ENCODE measurements around the gene KLF9.

KLF9 gene

DNA sequence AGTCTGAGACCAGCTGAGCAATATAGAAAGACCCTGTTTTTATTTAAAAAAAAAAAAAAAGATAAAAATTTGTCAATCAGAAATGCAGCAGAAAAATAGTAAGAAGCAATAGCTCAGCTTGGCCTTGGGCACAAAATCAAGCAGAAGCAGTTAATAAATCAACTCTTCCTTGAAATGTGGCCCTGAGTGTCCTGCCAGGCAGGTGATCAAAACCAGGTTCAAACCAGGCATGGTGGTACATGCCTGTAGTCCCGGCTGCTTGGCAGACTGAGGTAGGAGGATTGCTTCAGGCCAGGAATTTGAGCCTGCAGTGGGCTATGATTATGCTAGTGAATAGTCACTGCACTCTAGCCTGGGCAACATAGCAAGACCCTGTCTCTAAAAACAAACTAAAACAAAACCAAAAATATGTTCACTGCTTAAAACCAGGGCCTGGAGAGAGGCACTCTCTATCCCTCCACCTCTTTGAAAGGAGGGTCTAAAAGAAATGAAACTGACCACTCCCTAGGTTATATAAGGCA is 27.9 kb upstream of the KLF9 start:
- Histone ChIP-seq H3K4me3 (ENCODE audit: low read depth in 1 of 2, low read length in 2 of 2) (no peak overlapping the region), H3K36me3 (ENCODE audit: control insufficient read depth in 1 of 2, insufficient read depth in 2 of 2, low read length in 2 of 2) (no peaks in the 10 kb centered on the region), H3K4me1 (ENCODE audit: control insufficient read depth in 1 of 2, insufficient read depth in 2 of 2, low read length in 2 of 2) (peaks cover 0 to 3% of the 10 kb centered on the region in 2 donors), H3K9me3 (ENCODE audit: control insufficient read depth in 1 of 2, low read length in 2 of 2) (no peaks in the 10 kb centered on the region), H3K27ac (ENCODE audit: low read length) (no peak overlapping the region), H3K27me3 (ENCODE audit: low read depth, low read length) (no peaks in the 10 kb centered on the region)

DNA sequence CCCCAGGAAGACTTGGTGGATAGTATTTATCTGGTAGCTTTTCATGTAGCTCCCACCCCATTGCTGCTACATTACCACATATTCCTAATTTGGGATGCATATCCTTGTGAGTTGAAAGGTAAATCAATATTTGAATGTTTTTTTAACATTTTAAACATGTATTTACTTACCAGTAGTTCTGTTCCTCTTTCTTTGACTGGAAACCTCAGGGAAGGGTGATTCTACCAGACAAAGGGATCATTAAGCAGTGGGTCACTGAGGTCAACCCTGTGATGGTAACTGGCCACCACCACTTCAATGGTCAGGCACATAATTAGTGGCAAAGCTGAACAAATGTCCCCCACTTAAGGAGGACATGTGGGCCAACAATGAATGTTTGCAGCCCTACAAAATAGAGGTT is 27.2 kb upstream of the KLF9 start:
- H3K36me3 ChIP-seq (ENCODE audit: control insufficient read depth in 1 of 2, insufficient read depth in 2 of 2, low read length in 2 of 2) = no peaks in the 10 kb centered on the region
- no peak overlapping the region for H3K27ac ChIP-seq (ENCODE audit: low read length)
- H3K9me3 ChIP-seq (ENCODE audit: control insufficient read depth in 1 of 2, low read length in 2 of 2) = no peaks in the 10 kb centered on the region
- H3K4me1 ChIP-seq (ENCODE audit: control insufficient read depth in 1 of 2, insufficient read depth in 2 of 2, low read length in 2 of 2) = peaks cover 0 to 3% of the 10 kb centered on the region in 2 donors
- H3K4me3 ChIP-seq (ENCODE audit: low read depth in 1 of 2, low read length in 2 of 2) = no peak overlapping the region
- H3K27me3 ChIP-seq (ENCODE audit: low read depth, low read length) = no peaks in the 10 kb centered on the region

DNA sequence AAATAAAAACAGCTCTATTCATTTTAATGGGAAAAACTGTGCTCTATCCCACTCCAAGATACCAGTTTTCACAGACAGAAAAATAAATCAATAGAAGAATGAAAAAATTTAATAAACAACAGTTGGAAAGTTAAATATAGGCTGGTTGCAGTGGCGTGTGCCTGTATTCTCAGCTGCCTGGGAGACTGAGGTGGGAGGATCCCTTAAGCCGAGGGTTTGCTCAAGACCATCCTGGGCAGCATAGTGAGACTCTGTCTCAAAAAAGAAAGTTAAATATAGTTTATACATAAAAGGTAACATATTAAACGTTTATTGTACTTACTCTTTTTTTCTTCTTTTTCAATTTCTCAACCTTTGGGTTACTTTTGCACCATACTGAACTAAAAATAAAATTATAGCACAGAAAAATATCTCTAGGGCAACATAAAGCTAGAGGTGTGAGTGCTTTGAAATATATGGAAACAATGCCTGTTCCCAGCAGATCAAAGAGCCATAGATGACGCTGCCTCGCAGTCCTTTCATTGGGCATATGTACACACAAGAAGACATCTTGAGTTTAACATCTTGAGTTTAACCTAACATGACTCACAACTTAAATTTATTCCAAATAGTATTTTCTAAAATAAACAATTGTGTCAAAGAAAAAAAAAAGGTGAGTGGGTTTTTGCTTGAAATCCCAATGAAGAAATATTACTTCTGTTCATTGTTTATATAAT is 25.7 kb upstream of the KLF9 start:
- Histone ChIP-seq H3K4me3 (ENCODE audit: low read depth in 1 of 2, low read length in 2 of 2) (no peak overlapping the region), H3K27me3 (ENCODE audit: low read depth, low read length) (no peaks in the 10 kb centered on the region), H3K4me1 (ENCODE audit: control insufficient read depth in 1 of 2, insufficient read depth in 2 of 2, low read length in 2 of 2) (peaks cover 0 to 3% of the 10 kb centered on the region in 2 donors), H3K9me3 (ENCODE audit: control insufficient read depth in 1 of 2, low read length in 2 of 2) (no peaks in the 10 kb centered on the region), H3K36me3 (ENCODE audit: control insufficient read depth in 1 of 2, insufficient read depth in 2 of 2, low read length in 2 of 2) (no peaks in the 10 kb centered on the region), H3K27ac (ENCODE audit: low read length) (no peak overlapping the region)

DNA sequence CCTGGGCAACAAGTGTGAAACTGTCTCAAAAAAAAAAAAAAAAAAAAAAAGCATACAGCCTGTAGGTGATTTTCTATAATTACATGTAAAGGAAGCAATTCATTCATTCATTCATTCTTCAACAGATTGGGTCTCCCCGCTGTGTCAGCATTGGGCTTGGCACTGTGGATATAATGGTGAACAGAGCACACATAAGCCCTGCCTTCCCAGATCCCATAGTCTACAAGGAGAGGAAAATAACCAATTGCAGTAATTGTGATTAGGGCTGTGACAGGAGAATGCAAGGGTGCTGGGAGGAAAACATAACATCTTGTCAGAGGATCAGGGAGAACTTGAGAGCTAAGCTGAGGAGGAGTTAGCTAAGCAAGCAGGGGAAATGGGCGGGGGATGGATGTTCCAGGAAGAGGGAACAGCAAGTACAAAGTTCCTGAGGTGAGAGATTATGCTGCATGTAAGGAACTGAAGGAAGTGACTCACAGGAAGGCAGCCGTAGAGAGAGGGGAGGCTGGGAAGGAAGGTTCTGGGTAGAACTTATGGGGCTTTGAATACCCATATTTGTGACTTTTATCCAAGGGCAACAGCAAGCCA is 24.0 kb upstream of the KLF9 start:
- Histone ChIP-seq H3K27me3 (ENCODE audit: low read depth, low read length) (no peaks in the 10 kb centered on the region), H3K4me3 (ENCODE audit: low read depth in 1 of 2, low read length in 2 of 2) (no peak overlapping the region), H3K36me3 (ENCODE audit: control insufficient read depth in 1 of 2, insufficient read depth in 2 of 2, low read length in 2 of 2) (no peaks in the 10 kb centered on the region), H3K4me1 (ENCODE audit: control insufficient read depth in 1 of 2, insufficient read depth in 2 of 2, low read length in 2 of 2) (peaks cover 0 to 3% of the 10 kb centered on the region in 2 donors), H3K9me3 (ENCODE audit: control insufficient read depth in 1 of 2, low read length in 2 of 2) (no peaks in the 10 kb centered on the region), H3K27ac (ENCODE audit: low read length) (peak overlapping the region; percentile 54)

DNA sequence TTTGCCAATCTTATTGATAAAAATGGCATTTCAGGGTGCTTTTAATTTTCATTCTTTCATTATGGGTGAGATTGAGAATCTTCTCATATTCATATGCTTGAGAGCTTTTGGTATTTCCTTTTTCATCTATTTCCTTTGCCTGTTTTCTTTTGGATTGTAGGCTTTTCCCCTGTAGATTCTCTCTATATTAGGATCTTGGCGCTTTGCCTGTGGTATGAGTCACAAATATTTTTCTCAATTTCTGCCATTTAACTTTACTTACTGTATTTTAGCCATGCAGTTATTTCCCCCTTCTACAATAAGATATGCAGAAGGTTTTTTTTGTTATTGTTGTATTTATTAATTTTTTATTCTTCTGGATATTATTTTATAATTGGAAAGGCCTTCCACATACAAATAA is 21.5 kb upstream of the KLF9 start:
- no peaks in the 10 kb centered on the region for H3K9me3 ChIP-seq (ENCODE audit: control insufficient read depth in 1 of 2, low read length in 2 of 2)
- no peaks in the 10 kb centered on the region for H3K27me3 ChIP-seq (ENCODE audit: low read depth, low read length)
- no peaks in the 10 kb centered on the region for H3K36me3 ChIP-seq (ENCODE audit: control insufficient read depth in 1 of 2, insufficient read depth in 2 of 2, low read length in 2 of 2)
- H3K4me3 ChIP-seq (ENCODE audit: low read depth in 1 of 2, low read length in 2 of 2) = no peak overlapping the region
- peaks cover 0 to 3% of the 10 kb centered on the region in 2 donors for H3K4me1 ChIP-seq (ENCODE audit: control insufficient read depth in 1 of 2, insufficient read depth in 2 of 2, low read length in 2 of 2)
- no peak overlapping the region for H3K27ac ChIP-seq (ENCODE audit: low read length)

DNA sequence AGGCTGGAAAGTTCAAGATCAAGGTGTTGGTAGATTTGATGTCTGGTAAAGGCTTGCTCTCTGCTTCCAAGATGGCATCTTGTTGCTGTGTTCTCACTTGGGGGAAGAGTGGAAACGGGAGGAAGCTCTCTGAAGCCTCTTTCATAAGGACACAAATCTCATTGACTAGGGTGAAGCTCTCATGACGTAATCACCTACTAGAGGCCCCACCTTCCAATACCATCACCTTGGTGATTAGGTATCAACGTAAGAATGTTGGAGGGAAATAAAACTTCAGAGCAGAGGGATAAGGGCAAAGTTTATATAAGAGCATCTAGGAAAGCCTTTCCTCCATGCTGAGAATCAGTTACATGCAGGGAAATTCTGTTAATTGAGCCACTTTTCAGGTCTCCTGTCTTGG is 15.4 kb upstream of the KLF9 start:
- Histone ChIP-seq H3K27ac (ENCODE audit: low read length) (no peak overlapping the region), H3K9me3 (ENCODE audit: control insufficient read depth in 1 of 2, low read length in 2 of 2) (no peaks in the 10 kb centered on the region), H3K36me3 (ENCODE audit: control insufficient read depth in 1 of 2, insufficient read depth in 2 of 2, low read length in 2 of 2) (no peaks in the 10 kb centered on the region), H3K4me1 (ENCODE audit: control insufficient read depth in 1 of 2, insufficient read depth in 2 of 2, low read length in 2 of 2) (no peaks in the 10 kb centered on the region), H3K27me3 (ENCODE audit: low read depth, low read length) (no peaks in the 10 kb centered on the region), H3K4me3 (ENCODE audit: low read depth in 1 of 2, low read length in 2 of 2) (no peak overlapping the region)

DNA sequence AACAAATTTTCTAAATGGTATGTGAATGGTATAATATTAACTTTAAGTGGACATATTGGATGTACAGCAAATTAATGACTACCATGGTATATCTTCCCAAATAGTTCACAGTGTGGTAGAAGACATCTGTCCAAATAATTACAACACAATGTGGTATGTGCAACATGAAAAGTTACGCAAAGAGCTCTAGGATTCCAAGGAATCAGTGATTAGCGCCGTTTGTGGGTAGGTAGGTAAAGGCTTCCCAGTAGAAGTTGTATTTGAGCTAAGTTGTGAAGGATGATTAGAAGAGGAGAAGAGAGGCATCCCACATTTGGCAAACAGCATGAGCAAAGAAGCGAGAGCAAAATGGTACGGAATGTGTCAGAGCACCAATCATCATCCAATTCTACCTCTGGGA is 14.3 kb upstream of the KLF9 start:
- no peak overlapping the region for H3K4me3 ChIP-seq (ENCODE audit: low read depth in 1 of 2, low read length in 2 of 2)

DNA sequence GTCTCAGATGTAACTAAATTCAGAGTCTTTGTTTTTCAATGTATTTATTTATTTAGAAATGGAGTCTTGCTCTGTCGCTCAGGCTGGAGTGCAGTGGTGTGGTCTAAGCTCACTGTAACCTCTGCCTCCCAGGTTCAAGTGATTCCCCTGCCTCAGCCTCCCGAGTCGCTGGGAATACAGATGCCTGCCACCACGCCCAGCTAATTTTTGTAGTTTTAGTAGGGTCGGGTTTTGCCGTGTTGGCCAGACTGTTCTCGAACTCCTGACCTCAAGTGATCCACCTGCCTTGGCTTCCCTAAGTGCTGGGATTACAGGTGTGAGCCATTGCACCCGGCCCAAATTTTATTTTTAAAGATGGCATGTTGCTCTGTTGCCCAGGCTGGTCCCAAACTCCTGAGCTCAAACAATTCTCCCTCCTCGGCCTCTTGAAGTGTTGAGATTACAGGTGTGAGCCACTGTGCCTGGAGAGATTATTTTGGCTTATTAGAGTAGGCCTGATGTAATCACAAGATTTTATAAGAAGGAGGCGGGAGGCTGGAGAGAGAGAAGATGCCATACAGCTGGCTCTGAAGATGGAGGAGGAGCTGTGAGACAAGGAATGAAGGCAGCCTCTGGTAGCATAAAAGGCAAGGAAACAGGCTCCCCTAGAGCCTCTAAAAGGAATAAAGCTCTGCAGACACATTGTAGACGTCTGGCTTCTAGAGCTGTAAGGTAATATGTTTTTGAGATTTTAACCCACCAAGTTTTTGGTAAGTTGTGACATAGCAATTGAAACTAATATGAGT is 12.9 kb upstream of the KLF9 start:
- no peak overlapping the region for H3K4me3 ChIP-seq (ENCODE audit: low read depth in 1 of 2, low read length in 2 of 2)
- H3K9me3 ChIP-seq (ENCODE audit: control insufficient read depth in 1 of 2, low read length in 2 of 2) = no peaks in the 10 kb centered on the region
- H3K36me3 ChIP-seq (ENCODE audit: control insufficient read depth in 1 of 2, insufficient read depth in 2 of 2, low read length in 2 of 2) = no peaks in the 10 kb centered on the region
- H3K4me1 ChIP-seq (ENCODE audit: control insufficient read depth in 1 of 2, insufficient read depth in 2 of 2, low read length in 2 of 2) = no peaks in the 10 kb centered on the region
- H3K27ac ChIP-seq (ENCODE audit: low read length) = no peak overlapping the region
- H3K27me3 ChIP-seq (ENCODE audit: low read depth, low read length) = no peaks in the 10 kb centered on the region

More for the DNA sequence above, 14.3 kb upstream of the KLF9 start:
- no peaks in the 10 kb centered on the region for H3K27me3 ChIP-seq (ENCODE audit: low read depth, low read length)
- H3K27ac ChIP-seq (ENCODE audit: low read length) = no peak overlapping the region
- H3K9me3 ChIP-seq (ENCODE audit: control insufficient read depth in 1 of 2, low read length in 2 of 2) = no peaks in the 10 kb centered on the region
- no peaks in the 10 kb centered on the region for H3K36me3 ChIP-seq (ENCODE audit: control insufficient read depth in 1 of 2, insufficient read depth in 2 of 2, low read length in 2 of 2)
- no peaks in the 10 kb centered on the region for H3K4me1 ChIP-seq (ENCODE audit: control insufficient read depth in 1 of 2, insufficient read depth in 2 of 2, low read length in 2 of 2)

DNA sequence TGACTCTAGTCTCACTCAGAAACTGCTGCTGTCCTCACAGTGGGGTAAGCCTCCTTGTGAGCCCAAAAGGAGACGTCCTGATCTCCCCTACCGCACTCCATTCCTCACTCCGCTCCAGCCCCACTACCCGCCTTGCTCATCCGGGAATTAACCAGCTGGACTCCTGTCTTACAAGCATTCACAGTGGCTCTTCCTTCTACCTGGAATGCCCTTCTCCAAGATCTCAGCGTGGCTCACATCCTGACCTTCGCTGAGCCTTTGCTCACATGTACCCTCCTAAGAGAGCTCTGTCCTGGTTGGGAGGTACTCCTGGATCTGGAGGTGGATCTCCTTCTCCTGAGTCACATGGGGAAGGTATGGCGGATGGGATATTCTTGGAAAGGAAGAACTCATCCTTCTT is 10.7 kb upstream of the KLF9 start:
- Histone ChIP-seq H3K4me1 (ENCODE audit: control insufficient read depth in 1 of 2, insufficient read depth in 2 of 2, low read length in 2 of 2) (peaks cover 5 to 7% of the 10 kb centered on the region in 2 donors), H3K9me3 (ENCODE audit: control insufficient read depth in 1 of 2, low read length in 2 of 2) (no peaks in the 10 kb centered on the region), H3K27ac (ENCODE audit: low read length) (no peak overlapping the region), H3K27me3 (ENCODE audit: low read depth, low read length) (no peaks in the 10 kb centered on the region), H3K36me3 (ENCODE audit: control insufficient read depth in 1 of 2, insufficient read depth in 2 of 2, low read length in 2 of 2) (peaks cover 0 to 3% of the 10 kb centered on the region in 2 donors), H3K4me3 (ENCODE audit: low read depth in 1 of 2, low read length in 2 of 2) (no peak overlapping the region)

DNA sequence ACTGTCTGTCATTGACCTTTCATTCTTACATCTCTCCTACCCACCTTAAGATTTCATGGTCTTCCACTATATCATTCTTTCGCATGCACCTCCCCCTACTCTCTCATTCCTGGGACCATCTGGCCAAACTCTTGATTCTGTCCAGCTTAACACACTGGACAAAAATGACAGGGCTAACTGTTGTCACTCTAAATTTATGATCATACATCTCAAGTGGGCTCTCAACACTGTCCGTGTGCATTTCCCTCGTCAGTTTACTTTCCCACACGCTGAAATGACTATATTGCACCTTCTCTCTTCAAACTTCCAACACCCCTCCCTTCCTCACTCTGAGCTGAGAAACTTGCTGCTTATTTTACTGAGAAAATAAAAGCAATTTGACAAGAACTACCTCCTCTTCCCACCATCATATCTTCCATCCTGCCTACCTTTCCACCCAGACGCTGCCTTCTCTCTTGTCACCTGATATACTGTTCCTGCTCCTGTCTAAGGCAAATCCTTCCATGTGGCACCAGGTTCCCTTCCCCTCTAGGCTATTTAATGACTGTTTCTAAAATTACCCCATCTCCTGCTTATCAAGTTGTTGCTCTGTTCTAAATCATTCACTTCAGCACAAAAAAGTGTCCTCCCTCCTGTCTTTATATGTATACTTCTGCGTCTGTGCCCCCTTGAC is 8.1 kb upstream of the KLF9 start:
- peaks cover 10% of the 10 kb centered on the region in 2 donors for H3K4me1 ChIP-seq (ENCODE audit: control insufficient read depth in 1 of 2, insufficient read depth in 2 of 2, low read length in 2 of 2)
- peak overlapping the region; percentile 100 for H3K27ac ChIP-seq (ENCODE audit: low read length)
- H3K9me3 ChIP-seq (ENCODE audit: control insufficient read depth in 1 of 2, low read length in 2 of 2) = no peaks in the 10 kb centered on the region
- H3K4me3 ChIP-seq (ENCODE audit: low read depth in 1 of 2, low read length in 2 of 2) = no peak overlapping the region
- H3K27me3 ChIP-seq (ENCODE audit: low read depth, low read length) = no peaks in the 10 kb centered on the region
- H3K36me3 ChIP-seq (ENCODE audit: control insufficient read depth in 1 of 2, insufficient read depth in 2 of 2, low read length in 2 of 2) = peaks cover 0 to 11% of the 10 kb centered on the region in 2 donors

Data from muscle layer of duodenum (tissue), 2 donors.